Mesenchymal stem cell (in vitro differentiated cells and primary cell): ENCODE data around the gene MARS1.

ENCODE experiments used
- DNase-seq: peaks from one replicate; pipeline ENCODE4 v3.0.0-alpha.2; 2013
- H2AFZ ChIP-seq: one replicate; pipeline ENCODE4 v1.6.1; 2013; ENCODE audit warnings: low read depth, mild to moderate bottlenecking, control low read depth, inconsistent platforms, low read length, moderate library complexity
- H2AK5ac ChIP-seq: 2 replicates; pipeline ENCODE4 v1.6.1; 2013; ENCODE audit warnings: low read length, moderate library complexity, mild to moderate bottlenecking, inconsistent platforms; ENCODE audit not compliant: severe bottlenecking
- H2BK120ac ChIP-seq: one replicate; pipeline ENCODE4 v1.6.1; 2013; ENCODE audit warnings: low read depth, mild to moderate bottlenecking, inconsistent platforms, low read length, moderate library complexity
- H2BK12ac ChIP-seq, 2 experiments: one replicate each; pipeline ENCODE4 v1.6.1; 2013; ENCODE audit warnings: inconsistent platforms in 2 of 2, low read length in 2 of 2, mild to moderate bottlenecking in 2 of 2, moderate library complexity in 2 of 2, control low read depth in 1 of 2
- H2BK15ac ChIP-seq: one replicate; pipeline ENCODE4 v1.6.1; 2013; ENCODE audit warnings: mild to moderate bottlenecking, low read depth, inconsistent platforms; ENCODE audit not compliant: poor library complexity, severe bottlenecking
- H2BK5ac ChIP-seq: 2 replicates; pipeline ENCODE4 v1.6.1; 2013; ENCODE audit warnings: low read depth, mild to moderate bottlenecking, low read length, control low read depth, inconsistent platforms; ENCODE audit not compliant: poor library complexity, severe bottlenecking
- H3K14ac ChIP-seq, 2 experiments: one replicate each; pipeline ENCODE4 v1.6.1; 2013; ENCODE audit warnings: inconsistent platforms in 2 of 2, low read length in 2 of 2, control low read depth in 1 of 2, mild to moderate bottlenecking in 1 of 2, moderate library complexity in 1 of 2
- H3K18ac ChIP-seq, 2 experiments: one replicate each; pipeline ENCODE4 v1.6.1; 2013; ENCODE audit warnings: inconsistent platforms in 2 of 2, low read length in 2 of 2, control low read depth in 1 of 2, low read depth in 1 of 2, mild to moderate bottlenecking in 1 of 2
- H3K23ac ChIP-seq, 2 experiments: one replicate each; pipeline ENCODE4 v1.6.1; 2013; ENCODE audit warnings: inconsistent platforms in 2 of 2, low read length in 2 of 2, mild to moderate bottlenecking in 2 of 2, moderate library complexity in 2 of 2, control low read depth in 1 of 2
- H3K27ac ChIP-seq: 2 replicates; pipeline ENCODE4 v1.5.1; 2013; ENCODE audit warnings: mild to moderate bottlenecking, moderate library complexity, low read length, control low read depth, inconsistent platforms; ENCODE audit not compliant: poor library complexity, severe bottlenecking
- H3K27me3 ChIP-seq, 2 experiments: 2 replicates each; pipeline versions ENCODE4 v1.6.1 to v1.7.0; 2013; ENCODE audit warnings: low read length in 2 of 2, mild to moderate bottlenecking in 2 of 2, moderate library complexity in 2 of 2, control low read depth in 1 of 2, inconsistent platforms in 1 of 2; ENCODE audit not compliant: control insufficient read depth in 1 of 2, insufficient read depth in 1 of 2
- H3K36me3 ChIP-seq, 2 experiments: 2 replicates each; pipeline versions ENCODE4 v1.6.1 to v1.7.0; 2013; ENCODE audit warnings: low read length in 2 of 2, control low read depth in 1 of 2, inconsistent platforms in 1 of 2, low read depth in 1 of 2, mild to moderate bottlenecking in 1 of 2; ENCODE audit not compliant: insufficient read depth in 2 of 2, control insufficient read depth in 1 of 2
- H3K4ac ChIP-seq, 2 experiments: one replicate each; pipeline ENCODE4 v1.6.1; 2013; ENCODE audit warnings: inconsistent platforms in 2 of 2, low read length in 2 of 2, mild to moderate bottlenecking in 2 of 2, moderate library complexity in 2 of 2, control low read depth in 1 of 2, low read depth in 1 of 2
- H3K4me1 ChIP-seq: 2 replicates; pipeline ENCODE4 v1.6.1; 2013; ENCODE audit warnings: low read depth, low read length, control low read depth; ENCODE audit not compliant: control insufficient read depth, insufficient read depth
- H3K4me2 ChIP-seq: 2 replicates; pipeline ENCODE4 v1.6.1; 2013; ENCODE audit warnings: low read length, mild to moderate bottlenecking, inconsistent platforms; ENCODE audit not compliant: poor library complexity, severe bottlenecking
- H3K4me3 ChIP-seq, 2 experiments: 2 replicates each; pipeline versions ENCODE4 v1.5.1 to v1.7.0; 2013; ENCODE audit warnings: low read length in 2 of 2, mild to moderate bottlenecking in 2 of 2, control low read depth in 1 of 2, low read depth in 1 of 2; ENCODE audit not compliant: insufficient read depth in 1 of 2
- H3K79me1 ChIP-seq: replicated peaks from 2 replicates; pipeline ENCODE4 v1.6.1; 2013; ENCODE audit warnings: mild to moderate bottlenecking, control low read depth, low read length, inconsistent platforms; ENCODE audit not compliant: poor library complexity, severe bottlenecking
- H3K9ac ChIP-seq: 2 replicates; pipeline ENCODE4 v1.7.0; 2013; ENCODE audit warnings: mild to moderate bottlenecking, low read length, moderate library complexity
- H3K9me3 ChIP-seq: 2 replicates; pipeline ENCODE4 v1.7.0; 2013; ENCODE audit warnings: mild to moderate bottlenecking, low read length; ENCODE audit not compliant: control insufficient read depth
- H4K8ac ChIP-seq: one replicate; pipeline ENCODE4 v1.6.1; 2013; ENCODE audit warnings: inconsistent platforms, mild to moderate bottlenecking, low read length, moderate library complexity
- H4K91ac ChIP-seq: one replicate; pipeline ENCODE4 v1.6.1; 2013; ENCODE audit warnings: mild to moderate bottlenecking, low read length, inconsistent platforms
- WGBS: methylation state at CpG from one replicate; pipeline ENCODE4 v1.1.7; 2013; ENCODE audit warnings: mixed read lengths; 5-methylcytosine and 5-hydroxymethylcytosine counted together

The MARS1 gene

DNA sequence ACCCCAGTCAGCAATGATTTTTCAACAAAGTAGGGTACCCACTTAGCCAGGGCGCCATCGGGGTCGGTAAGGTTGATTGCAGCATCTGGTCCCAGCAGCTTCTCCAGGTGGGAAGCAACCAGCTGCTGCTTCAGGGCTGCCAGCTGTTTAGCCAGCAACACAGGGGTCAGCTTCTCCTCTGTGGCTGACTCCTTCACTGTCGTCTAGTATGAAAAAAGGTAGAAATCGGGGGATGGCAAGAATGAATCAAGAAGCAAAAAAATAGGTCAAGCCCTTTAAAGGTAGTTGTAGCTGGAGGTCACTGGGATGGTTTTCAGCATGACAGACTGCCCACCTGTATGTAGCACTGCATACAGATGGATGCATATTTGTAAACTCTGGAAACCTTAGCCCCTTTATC, 46.4 kb downstream of the MARS1 start:
- Histone ChIP-seq H3K23ac (no peak overlapping the region), H3K36me3 (peaks cover 66 to 93% of the 10 kb centered on the region in 2 experiments), H2AFZ (no peak overlapping the region), H2AK5ac (no peak overlapping the region), H3K79me1 (peaks cover 39% of the 10 kb centered on the region), H3K4me2 (no peak overlapping the region), H3K27me3 (no peaks in the 10 kb centered on the region), H3K4me1 (no peaks in the 10 kb centered on the region), H3K9ac (no peak overlapping the region), H3K14ac (no peak overlapping the region), H2BK15ac (no peak overlapping the region), H2BK12ac (no peak overlapping the region), H4K91ac (no peak overlapping the region), H2BK5ac (no peak overlapping the region), H3K27ac (no peak overlapping the region), H3K9me3 (no peaks in the 10 kb centered on the region), H3K18ac (no peak overlapping the region), H4K8ac (no peak overlapping the region), H3K4ac (no peak overlapping the region), H3K4me3 (no peak overlapping the region), H2BK120ac (no peak overlapping the region)
- WGBS: 93% methylated on average over 5 of the region's 5 CpGs
- DNase-seq: no peak

DNA sequence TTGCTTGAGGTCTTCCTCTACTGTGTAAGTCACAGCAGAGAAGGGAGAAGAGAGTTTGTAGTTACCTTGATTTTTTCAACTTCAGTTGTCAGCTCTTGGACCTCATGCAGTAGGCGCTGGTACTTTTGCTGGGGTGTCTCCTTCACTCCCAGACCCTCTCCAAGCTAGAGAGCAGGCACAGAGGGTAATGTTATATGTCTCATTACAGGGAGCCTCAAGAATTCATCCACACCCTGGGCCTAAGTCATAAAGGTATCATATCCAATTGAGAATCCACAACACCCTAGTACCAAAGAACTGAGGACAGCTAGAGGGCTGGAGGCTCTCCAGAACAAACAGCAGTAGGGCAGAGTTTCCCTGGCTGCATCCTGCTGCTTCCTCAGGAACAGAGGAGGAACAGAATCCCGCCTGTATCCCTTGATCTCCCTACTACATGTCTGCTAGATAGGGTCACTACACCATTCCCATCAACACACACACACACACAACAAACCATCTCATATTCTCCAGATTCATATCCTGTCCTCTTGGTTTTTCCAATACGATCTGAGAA, 47.2 kb downstream of the MARS1 start:
- Histone ChIP-seq H2BK5ac (no peak overlapping the region), H4K91ac (no peak overlapping the region), H3K27me3 (no peaks in the 10 kb centered on the region), H3K23ac (no peak overlapping the region), H3K4me1 (no peaks in the 10 kb centered on the region), H3K36me3 (peaks cover 62 to 91% of the 10 kb centered on the region in 2 experiments), H2BK12ac (no peak overlapping the region), H3K14ac (no peak overlapping the region), H3K18ac (no peak overlapping the region), H3K9ac (no peak overlapping the region), H2BK120ac (no peak overlapping the region), H3K9me3 (no peaks in the 10 kb centered on the region), H2AFZ (no peak overlapping the region), H3K79me1 (peaks cover 43% of the 10 kb centered on the region), H3K4ac (no peak overlapping the region), H3K4me2 (no peak overlapping the region), H2BK15ac (no peak overlapping the region), H3K4me3 (no peak overlapping the region), H4K8ac (no peak overlapping the region), H3K27ac (no peak overlapping the region), H2AK5ac (no peak overlapping the region)
- DNase-seq: no peak
- WGBS: 96% methylated on average over 2 of the region's 3 CpGs

DNA sequence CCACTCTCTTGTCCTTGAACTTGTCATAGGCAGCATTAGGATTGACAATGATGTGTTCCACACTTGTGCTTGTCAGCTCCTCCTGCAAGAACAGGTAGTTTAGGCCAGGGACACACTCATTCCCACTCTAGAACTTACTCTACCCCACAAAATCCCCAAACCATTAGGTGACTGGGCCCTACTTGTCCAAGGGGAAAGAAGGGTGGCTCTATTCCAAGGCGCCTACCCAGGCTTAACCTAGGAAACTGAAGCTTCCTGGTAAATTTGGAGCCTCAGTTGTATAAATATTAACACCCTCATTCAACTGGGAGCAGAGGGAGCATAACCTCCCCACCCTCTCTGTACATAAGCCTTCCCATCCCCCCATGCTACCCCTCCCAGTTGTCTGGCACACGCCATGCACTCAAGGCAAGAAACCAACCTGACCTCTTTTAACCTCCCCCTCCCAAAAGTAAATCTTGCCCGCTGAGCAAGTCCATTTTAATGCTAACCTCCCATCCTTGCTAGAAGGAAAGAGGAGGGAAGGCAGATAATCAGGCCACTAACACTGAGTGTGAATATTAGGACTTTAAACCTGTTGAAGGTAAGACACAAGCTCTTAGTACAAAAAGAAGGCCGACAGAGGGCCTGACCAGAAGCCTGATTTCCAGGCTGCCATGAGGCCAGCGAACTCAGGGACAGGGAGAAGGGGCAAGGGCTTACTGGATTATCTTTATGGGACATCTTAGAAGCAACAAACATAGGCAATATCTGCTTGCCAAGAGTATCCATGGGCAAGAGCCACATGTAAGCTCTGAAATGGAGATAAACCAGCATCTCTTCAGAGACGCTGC, 48.1 kb downstream of the MARS1 start:
- Histone ChIP-seq H3K14ac (no peak overlapping the region), H3K4ac (no peak overlapping the region), H2AK5ac (no peak overlapping the region), H3K27ac (no peak overlapping the region), H4K8ac (no peak overlapping the region), H2BK15ac (no peak overlapping the region), H2BK5ac (no peak overlapping the region), H3K79me1 (peaks cover 47% of the 10 kb centered on the region), H2AFZ (no peak overlapping the region), H2BK120ac (no peak overlapping the region), H2BK12ac (no peak overlapping the region), H3K18ac (no peak overlapping the region), H3K4me2 (no peak overlapping the region), H3K9me3 (no peaks in the 10 kb centered on the region), H3K36me3 (peaks cover 59 to 91% of the 10 kb centered on the region in 2 experiments), H3K4me3 (no peak overlapping the region), H4K91ac (no peak overlapping the region), H3K23ac (no peak overlapping the region), H3K4me1 (no peaks in the 10 kb centered on the region), H3K9ac (no peak overlapping the region), H3K27me3 (no peaks in the 10 kb centered on the region)
- 70% methylated on average over 4 of the region's 6 CpGs for WGBS
- DNase-seq: no peak

DNA sequence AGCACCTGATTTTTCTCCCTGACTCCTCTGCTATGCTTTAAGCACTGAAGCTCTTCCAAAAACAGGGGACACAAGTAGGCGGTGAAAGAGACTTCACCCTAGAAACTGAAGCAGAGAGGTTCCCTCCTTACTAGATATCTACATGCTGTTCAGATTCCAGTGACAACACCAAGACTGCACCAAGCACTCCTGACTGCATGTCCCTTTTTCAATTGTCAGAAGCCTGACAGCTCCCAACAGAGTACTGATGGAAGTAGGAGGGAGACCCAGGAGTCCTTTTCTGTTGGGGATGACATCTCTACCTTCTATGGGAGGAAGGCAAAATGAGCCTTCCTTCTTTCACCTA, 48.7 kb downstream of the MARS1 start:
- WGBS: 94% methylated on average over 1 of the region's 1 CpG
- H3K23ac ChIP-seq: no peak overlapping the region
- peaks cover 57 to 91% of the 10 kb centered on the region in 2 experiments for H3K36me3 ChIP-seq
- H4K91ac ChIP-seq: no peak overlapping the region
- H2BK15ac ChIP-seq: no peak overlapping the region
- H3K9ac ChIP-seq: no peak overlapping the region
- no peak overlapping the region for H3K4me2 ChIP-seq
- H3K79me1 ChIP-seq: peaks cover 49% of the 10 kb centered on the region
- H2AK5ac ChIP-seq: no peak overlapping the region
- no peaks in the 10 kb centered on the region for H3K27me3 ChIP-seq
- no peak overlapping the region for H2BK120ac ChIP-seq
- no peak overlapping the region for H2BK5ac ChIP-seq
- no peaks in the 10 kb centered on the region for H3K4me1 ChIP-seq
- no peak overlapping the region for H3K18ac ChIP-seq
- H2AFZ ChIP-seq: no peak overlapping the region
- DNase-seq: no peak
- H3K14ac ChIP-seq: no peak overlapping the region
- H3K27ac ChIP-seq: no peak overlapping the region
- H4K8ac ChIP-seq: no peak overlapping the region
- no peak overlapping the region for H3K4ac ChIP-seq
- H3K4me3 ChIP-seq: no peak overlapping the region
- H2BK12ac ChIP-seq: no peak overlapping the region
- no peaks in the 10 kb centered on the region for H3K9me3 ChIP-seq
